ENCODE measurements around the gene FMN2.

The FMN2 gene

DNA sequence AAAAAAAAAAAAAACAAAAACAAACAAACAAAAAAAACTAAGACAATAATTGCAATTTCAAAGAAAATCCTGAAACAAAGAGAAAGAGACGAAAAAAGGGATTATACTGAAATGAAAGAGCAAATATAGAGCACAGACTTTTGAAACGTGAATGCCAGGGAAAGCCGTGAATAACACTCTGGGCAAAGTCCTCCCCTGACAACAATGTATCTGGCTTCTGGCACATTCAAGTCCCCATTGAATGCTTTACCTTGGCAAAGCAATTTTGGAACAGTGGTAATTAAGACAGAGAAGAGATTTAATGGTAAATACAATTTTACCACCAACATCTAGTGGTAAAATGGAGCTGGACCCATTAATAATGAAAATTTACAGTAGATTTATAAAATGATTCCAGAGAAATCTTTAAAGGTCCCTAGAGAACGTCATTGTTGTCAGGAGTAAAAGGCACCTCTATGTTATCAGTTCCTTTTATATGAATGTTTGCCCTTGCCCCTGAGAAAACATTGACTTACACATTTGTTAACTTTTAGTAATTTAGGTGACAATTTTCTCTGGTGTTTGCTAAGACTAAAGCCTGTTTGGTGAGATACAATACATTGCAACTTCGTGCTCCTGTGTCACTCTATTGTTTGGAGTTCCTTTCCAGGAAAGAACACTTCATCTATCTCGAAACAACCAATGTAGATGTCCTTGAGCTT, 430.6 kb downstream of the FMN2 start:
- Histone ChIP-seq H3K4me3 (ENCODE audit: low read length) (no peak overlapping the region), H3K27ac (ENCODE audit: low read depth, low read length) (no peak overlapping the region), H3K4me2 (ENCODE audit: low read length) (no peak overlapping the region), H3K79me2 (ENCODE audit: control insufficient read depth, low read length) (no peaks in the 10 kb centered on the region), H3K9me3 (ENCODE audit: control insufficient read depth, insufficient read depth, low read length) (no peaks in the 10 kb centered on the region), H3K27me3 (ENCODE audit: control insufficient read depth, low read length) (no peaks in the 10 kb centered on the region), H3K4me1 (ENCODE audit: control insufficient read depth, low read length) (no peaks in the 10 kb centered on the region), H3K36me3 (ENCODE audit: control insufficient read depth, low read length) (no peaks in the 10 kb centered on the region), H3F3A (ENCODE audit: control insufficient read depth, insufficient read depth) (no peaks in the 10 kb centered on the region), H3K9me2 (replicated peaks; ENCODE audit: control insufficient read depth, low read length) (no peaks in the 10 kb centered on the region), H4K20me1 (ENCODE audit: control insufficient read depth, insufficient read depth, low read depth, low read length) (no peaks in the 10 kb centered on the region)
- TF ChIP-seq EZH2phosphoT487 (IDR thresholded peaks at IDR 0.05; ENCODE audit: borderline replicate concordance, low read length): no peak
- TF ChIP-seq, protein P1, sequence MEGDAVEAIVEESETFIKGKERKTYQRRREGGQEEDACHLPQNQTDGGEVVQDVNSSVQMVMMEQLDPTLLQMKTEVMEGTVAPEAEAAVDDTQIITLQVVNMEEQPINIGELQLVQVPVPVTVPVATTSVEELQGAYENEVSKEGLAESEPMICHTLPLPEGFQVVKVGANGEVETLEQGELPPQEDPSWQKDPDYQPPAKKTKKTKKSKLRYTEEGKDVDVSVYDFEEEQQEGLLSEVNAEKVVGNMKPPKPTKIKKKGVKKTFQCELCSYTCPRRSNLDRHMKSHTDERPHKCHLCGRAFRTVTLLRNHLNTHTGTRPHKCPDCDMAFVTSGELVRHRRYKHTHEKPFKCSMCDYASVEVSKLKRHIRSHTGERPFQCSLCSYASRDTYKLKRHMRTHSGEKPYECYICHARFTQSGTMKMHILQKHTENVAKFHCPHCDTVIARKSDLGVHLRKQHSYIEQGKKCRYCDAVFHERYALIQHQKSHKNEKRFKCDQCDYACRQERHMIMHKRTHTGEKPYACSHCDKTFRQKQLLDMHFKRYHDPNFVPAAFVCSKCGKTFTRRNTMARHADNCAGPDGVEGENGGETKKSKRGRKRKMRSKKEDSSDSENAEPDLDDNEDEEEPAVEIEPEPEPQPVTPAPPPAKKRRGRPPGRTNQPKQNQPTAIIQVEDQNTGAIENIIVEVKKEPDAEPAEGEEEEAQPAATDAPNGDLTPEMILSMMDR (IDR thresholded peaks at IDR 0.05; ENCODE audit: low read depth, low read length, poor library complexity, severe bottlenecking): no peak

DNA sequence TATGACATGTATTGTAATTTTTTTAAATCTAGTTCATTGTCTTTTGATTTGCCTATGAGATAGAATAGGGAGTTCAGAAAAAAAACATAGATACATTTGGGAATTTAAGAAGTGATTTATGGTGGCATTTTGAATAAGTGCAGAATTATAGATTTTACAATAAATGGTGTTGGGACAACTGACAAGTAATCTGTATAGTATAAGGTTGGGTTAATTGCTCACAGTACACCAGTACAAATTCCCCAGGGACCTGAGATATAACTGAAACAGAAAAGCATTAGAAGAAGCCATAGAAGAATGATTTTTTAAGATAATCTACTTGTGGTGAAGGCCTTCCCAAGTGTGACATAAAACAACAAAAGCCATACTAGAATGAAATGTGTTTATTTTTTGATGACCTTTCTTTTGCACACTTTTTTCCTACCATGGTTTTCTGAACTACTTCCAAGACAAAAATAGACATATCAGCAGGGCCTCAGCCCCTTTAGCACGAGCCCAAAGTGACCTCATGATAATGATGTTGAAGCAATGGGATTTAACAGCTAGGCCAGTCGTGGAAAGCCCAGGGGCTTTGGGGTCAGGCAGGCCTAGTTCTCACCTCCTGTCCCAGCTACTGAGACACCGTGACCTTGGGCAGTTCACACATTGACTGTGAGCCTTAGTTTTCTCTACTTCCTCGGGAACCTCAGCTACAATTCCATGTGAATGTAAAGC, 432.8 kb downstream of the FMN2 start:
- Histone ChIP-seq H3K36me3 (ENCODE audit: control insufficient read depth, low read length) (no peaks in the 10 kb centered on the region), H3F3A (ENCODE audit: control insufficient read depth, insufficient read depth) (no peaks in the 10 kb centered on the region), H3K27ac (ENCODE audit: low read depth, low read length) (no peak overlapping the region), H3K79me2 (ENCODE audit: control insufficient read depth, low read length) (no peaks in the 10 kb centered on the region), H3K9me2 (replicated peaks; ENCODE audit: control insufficient read depth, low read length) (no peaks in the 10 kb centered on the region), H3K4me3 (ENCODE audit: low read length) (no peak overlapping the region), H4K20me1 (ENCODE audit: control insufficient read depth, insufficient read depth, low read depth, low read length) (no peaks in the 10 kb centered on the region), H3K4me2 (ENCODE audit: low read length) (no peak overlapping the region), H3K4me1 (ENCODE audit: control insufficient read depth, low read length) (no peaks in the 10 kb centered on the region), H3K27me3 (ENCODE audit: control insufficient read depth, low read length) (no peaks in the 10 kb centered on the region), H3K9me3 (ENCODE audit: control insufficient read depth, insufficient read depth, low read length) (no peaks in the 10 kb centered on the region)
- TF ChIP-seq EZH2phosphoT487 (IDR thresholded peaks at IDR 0.05; ENCODE audit: borderline replicate concordance, low read length): no peak
- TF ChIP-seq, protein P1 (IDR thresholded peaks at IDR 0.05; ENCODE audit: low read depth, low read length, poor library complexity, severe bottlenecking): no peak

Measured in DOHH2 (cell line).